SK-N-MC (cell line): Measurements from ENCODE around the gene ABAT.

Experiments used
- DNase-seq: peaks from one replicate; pipeline ENCODE4 v3.0.0-alpha.2; 2011; ENCODE audit warnings: low read depth, low spot score
- H3K27ac ChIP-seq: fragments of 200-600 bp; sonication (generic); 2 replicates; pipeline ENCODE4 v1.5.1; 2016; ENCODE audit warnings: mixed run types
- H3K36me3 ChIP-seq: fragments of 200-600 bp; sonication (generic); 2 replicates; pipeline ENCODE4 v1.6.1; 2017; ENCODE audit warnings: antibody characterized with exemption, low read length, mixed read lengths; ENCODE audit not compliant: insufficient read depth
- H3K4me3 ChIP-seq: fragments of 200-600 bp; sonication (generic); 2 replicates; pipeline ENCODE4 v1.5.1; 2016
- H3K9ac ChIP-seq: fragments of 200-600 bp; sonication (generic); 2 replicates; pipeline ENCODE4 v1.8.0; 2017; ENCODE audit warnings: mixed run types, mixed read lengths; ENCODE audit not compliant: insufficient read length
- H3K9me3 ChIP-seq: fragments of 200-600 bp; sonication (generic); 2 replicates; pipeline ENCODE4 v1.6.1; 2017; ENCODE audit warnings: low read depth, mild to moderate bottlenecking, antibody characterized with exemption, low read length, moderate library complexity, mixed read lengths
- EZH2 ChIP-seq: fragments of 200-600 bp; sonication (generic); IDR thresholded peaks from one replicate; pipeline ENCODE4 v1.6.1; 2017; ENCODE audit warnings: antibody characterized with exemption
- FOXP2 ChIP-seq: optimal IDR thresholded peaks from 2 replicates; pipeline ENCODE3; 2011; ENCODE audit warnings: mild to moderate bottlenecking, moderate library complexity; ENCODE audit not compliant: insufficient read depth; ENCODE audit errors: extremely low read length, control extremely low read depth
- POLR2AphosphoS5 ChIP-seq: IDR thresholded peaks from 2 replicates; pipeline ENCODE4 v1.6.1; 2012; ENCODE audit warnings: mild to moderate bottlenecking, low read depth, low read length, borderline replicate concordance

The ABAT gene

DNA sequence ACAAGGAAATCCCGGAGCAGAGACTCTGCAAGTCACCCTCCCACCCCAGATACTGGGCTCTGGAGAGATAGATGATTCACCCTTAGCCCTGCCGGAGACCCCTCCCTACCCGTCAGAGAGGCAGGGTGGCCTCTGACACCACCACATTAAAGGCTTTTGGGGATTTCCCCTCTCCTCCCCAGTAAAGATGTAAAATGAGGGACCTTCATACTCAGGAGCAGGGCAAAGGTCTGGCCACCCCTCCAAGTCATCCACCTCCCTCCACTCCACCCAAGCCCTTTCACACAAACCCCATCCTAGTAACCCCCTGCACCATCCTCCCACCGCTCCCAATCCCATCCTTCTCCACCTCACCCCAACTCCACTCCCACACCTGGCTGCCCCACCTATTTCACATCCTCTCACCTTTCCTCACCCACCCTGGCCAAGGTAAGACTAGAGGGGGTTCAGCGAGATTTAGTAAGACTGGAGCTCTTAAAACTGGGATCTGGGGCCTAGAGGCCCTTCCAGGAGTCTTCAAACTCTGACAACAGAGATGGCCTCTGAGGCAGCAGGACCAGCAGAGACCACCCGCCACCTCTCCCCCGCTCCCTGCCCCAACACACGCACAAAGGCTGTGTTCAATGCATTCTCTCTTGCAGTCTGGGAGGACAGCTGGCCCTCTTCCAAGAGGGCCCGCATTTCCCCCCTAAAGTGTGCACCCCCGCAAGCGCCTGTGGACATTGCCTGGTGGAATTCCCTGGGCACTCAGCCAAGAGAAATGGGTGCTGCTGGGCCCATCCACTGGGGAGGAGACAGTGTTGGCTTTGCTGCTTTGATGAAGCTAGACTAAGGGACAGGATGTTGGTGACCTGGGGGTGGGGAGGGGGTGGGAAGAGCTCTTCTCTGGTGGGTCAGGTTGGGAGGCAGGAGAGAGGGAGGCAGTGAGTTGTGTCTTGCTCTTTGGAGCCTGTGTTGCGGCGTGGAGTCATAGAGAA, 1.1 kb downstream of the ABAT start:
- H3K4me3 ChIP-seq: peak overlapping the region; percentile 82
- TF ChIP-seq FOXP2: no peak
- TF ChIP-seq EZH2: no peak
- TF ChIP-seq POLR2AphosphoS5: no peak
- no peak overlapping the region for H3K27ac ChIP-seq
- H3K9me3 ChIP-seq: no peaks in the 10 kb centered on the region
- no peak for DNase-seq
- no peaks in the 10 kb centered on the region for H3K36me3 ChIP-seq
- H3K9ac ChIP-seq: no peak overlapping the region

GRCh38 chr16:8676160-8676547, 1.7 kb downstream of the ABAT start:
- DNase-seq: no peak
- TF ChIP-seq POLR2AphosphoS5: no peak
- TF ChIP-seq EZH2: no peak
- TF ChIP-seq FOXP2: no peak
- Histone ChIP-seq H3K4me3 (no peak overlapping the region), H3K9ac (no peak overlapping the region), H3K27ac (no peak overlapping the region), H3K9me3 (no peaks in the 10 kb centered on the region), H3K36me3 (no peaks in the 10 kb centered on the region)

DNA sequence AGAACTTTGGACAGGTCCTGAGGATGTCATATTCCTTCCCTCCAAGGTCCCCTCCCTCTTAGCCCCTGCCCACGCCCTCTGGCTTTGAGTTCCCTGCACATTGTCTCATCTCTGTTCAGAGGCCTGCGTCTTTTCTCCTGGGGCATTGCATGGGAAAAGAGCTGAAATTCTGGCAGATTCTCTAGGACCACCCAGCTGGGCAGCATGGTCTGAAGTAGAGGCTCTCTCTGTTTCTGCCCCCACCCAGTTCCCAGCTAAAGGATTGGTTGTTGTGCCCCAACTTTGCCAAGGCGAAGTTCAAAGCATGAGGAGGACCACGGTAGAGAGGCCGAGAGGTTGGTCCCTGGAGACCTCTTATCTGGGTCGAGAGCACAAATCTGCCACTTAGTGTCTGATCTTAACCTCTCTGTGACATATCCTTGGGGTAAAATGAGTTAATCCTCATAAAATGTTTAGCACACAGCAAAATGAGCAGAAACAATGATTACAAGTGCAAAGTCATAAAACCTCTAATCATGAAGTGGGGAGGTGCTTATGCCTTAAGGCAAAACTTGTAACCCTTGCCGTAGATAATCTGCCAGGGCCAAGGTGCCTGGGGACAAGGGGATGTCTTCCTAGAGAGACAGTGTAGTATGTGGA, 2.4 kb downstream of the ABAT start:
- Histone ChIP-seq H3K27ac (no peak overlapping the region), H3K36me3 (no peaks in the 10 kb centered on the region), H3K4me3 (no peak overlapping the region), H3K9ac (no peak overlapping the region), H3K9me3 (no peaks in the 10 kb centered on the region)
- TF ChIP-seq POLR2AphosphoS5 (no peak), FOXP2 (no peak), EZH2 (no peak)
- DNase-seq: no peak

GRCh38 chr16:8677481-8677880, 3.1 kb downstream of the ABAT start:
- TF ChIP-seq FOXP2 (no peak), EZH2 (no peak), POLR2AphosphoS5 (no peak)
- no peak for DNase-seq
- H3K36me3 ChIP-seq: no peaks in the 10 kb centered on the region
- H3K4me3 ChIP-seq: no peak overlapping the region
- no peak overlapping the region for H3K27ac ChIP-seq
- no peak overlapping the region for H3K9ac ChIP-seq
- H3K9me3 ChIP-seq: no peaks in the 10 kb centered on the region

- DNase-seq: no peak
Measured at GRCh38 chr16:8678068-8678927, 3.9 kb downstream of the ABAT start.

GRCh38 chr16:8679151-8679550, 4.7 kb downstream of the ABAT start:
- no peak for DNase-seq

More at GRCh38 chr16:8678068-8678927, 3.9 kb downstream of the ABAT start:
- Histone ChIP-seq H3K36me3 (no peaks in the 10 kb centered on the region), H3K9me3 (no peaks in the 10 kb centered on the region), H3K4me3 (no peak overlapping the region), H3K9ac (no peak overlapping the region), H3K27ac (no peak overlapping the region)
- TF ChIP-seq EZH2: no peak
- TF ChIP-seq FOXP2: no peak
- no peak for TF ChIP-seq POLR2AphosphoS5

GRCh38 chr16:8682551-8683259, 8.3 kb downstream of the ABAT start:
- no peaks in the 10 kb centered on the region for H3K9me3 ChIP-seq
- no peak overlapping the region for H3K27ac ChIP-seq
- H3K9ac ChIP-seq: no peak overlapping the region
- H3K4me3 ChIP-seq: no peak overlapping the region
- H3K36me3 ChIP-seq: no peaks in the 10 kb centered on the region
- DNase-seq: no peak
- TF ChIP-seq EZH2 (no peak), POLR2AphosphoS5 (no peak), FOXP2 (no peak)

More at GRCh38 chr16:8679151-8679550, 4.7 kb downstream of the ABAT start:
- TF ChIP-seq POLR2AphosphoS5 (no peak), FOXP2 (no peak), EZH2 (no peak)
- Histone ChIP-seq H3K4me3 (no peak overlapping the region), H3K9me3 (no peaks in the 10 kb centered on the region), H3K36me3 (no peaks in the 10 kb centered on the region), H3K27ac (no peak overlapping the region), H3K9ac (no peak overlapping the region)

DNA sequence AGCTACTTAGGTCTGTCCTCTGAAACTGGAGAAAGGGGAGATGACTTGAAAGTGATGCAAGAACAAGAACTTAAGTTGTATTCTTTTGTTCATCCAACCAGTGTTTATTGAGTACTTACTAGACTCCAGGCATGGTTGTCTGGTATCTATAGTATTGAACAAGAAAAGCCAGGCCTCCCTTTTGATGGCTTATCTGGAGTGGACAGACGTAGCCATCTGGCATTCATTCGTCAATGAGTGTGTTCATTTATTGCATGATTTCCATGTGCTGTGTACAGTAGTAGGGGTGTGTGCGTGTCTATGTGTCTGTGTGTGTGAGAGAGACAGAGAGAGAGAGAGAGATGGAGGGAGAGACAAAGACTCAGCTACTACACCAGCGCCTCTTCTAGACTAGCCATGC, 9.2 kb downstream of the ABAT start:
- DNase-seq: no peak
- TF ChIP-seq FOXP2 (no peak), EZH2 (no peak), POLR2AphosphoS5 (no peak)

More for the DNA sequence above, 9.2 kb downstream of the ABAT start:
- Histone ChIP-seq H3K36me3 (no peaks in the 10 kb centered on the region), H3K27ac (no peak overlapping the region), H3K9ac (no peak overlapping the region), H3K4me3 (no peak overlapping the region), H3K9me3 (no peaks in the 10 kb centered on the region)
